HG03442 (cell line): ENCODE results near the gene TOR2A.
A peak's percentile ranks its signal among the peaks of the same experiment; 100 is the strongest.

ENCODE experiments used
- ATAC-seq: cut with Tn5 transposase; IDR thresholded peaks from one replicate; pipeline ENCODE4 v1.9.1; 2021; ENCODE audit warnings: mild to moderate bottlenecking, moderate library complexity; ENCODE audit not compliant: unreplicated experiment

Gene TOR2A

DNA sequence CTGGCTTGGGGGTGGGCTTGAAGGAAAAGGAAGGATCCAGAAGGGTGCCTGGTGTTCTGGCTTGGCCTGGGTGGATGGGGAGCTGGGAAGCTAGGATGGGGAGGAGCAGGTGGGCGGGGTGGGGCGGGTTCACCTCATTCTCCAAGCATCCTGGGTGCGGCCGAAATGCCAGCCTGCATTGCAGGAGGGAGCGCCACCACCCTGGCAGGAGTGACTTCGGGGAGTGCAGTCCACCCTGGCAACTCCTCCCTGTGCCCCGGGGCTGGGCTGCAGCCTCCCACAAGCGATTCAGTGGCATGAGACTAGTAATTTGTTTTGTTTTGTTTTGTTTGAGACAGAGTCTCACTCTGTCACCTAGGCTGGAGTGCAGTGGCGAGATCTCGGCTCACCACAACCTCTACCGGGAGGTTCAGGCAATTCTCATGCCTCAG, 13.7 kb downstream of the TOR2A start:
- ATAC-seq = no peak

DNA sequence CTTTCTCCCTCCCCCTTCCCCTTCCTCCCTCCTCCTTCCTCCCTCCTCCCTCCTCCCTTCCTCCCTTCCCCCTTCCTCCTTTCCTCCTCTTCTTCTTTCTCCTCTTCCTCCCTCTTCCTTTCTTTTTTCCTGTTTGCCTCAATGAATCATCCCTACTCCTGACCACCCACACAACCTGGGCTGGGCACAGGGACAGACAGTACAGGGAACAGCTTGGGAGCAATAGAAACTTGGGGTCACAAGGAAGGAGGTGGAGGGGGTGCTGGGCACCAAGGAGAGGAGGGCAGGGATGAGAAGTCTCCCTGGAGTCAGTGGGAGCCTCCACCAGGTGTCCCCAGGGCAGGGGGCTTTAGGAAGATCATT, 14.2 kb downstream of the TOR2A start:
- no peak for ATAC-seq

DNA sequence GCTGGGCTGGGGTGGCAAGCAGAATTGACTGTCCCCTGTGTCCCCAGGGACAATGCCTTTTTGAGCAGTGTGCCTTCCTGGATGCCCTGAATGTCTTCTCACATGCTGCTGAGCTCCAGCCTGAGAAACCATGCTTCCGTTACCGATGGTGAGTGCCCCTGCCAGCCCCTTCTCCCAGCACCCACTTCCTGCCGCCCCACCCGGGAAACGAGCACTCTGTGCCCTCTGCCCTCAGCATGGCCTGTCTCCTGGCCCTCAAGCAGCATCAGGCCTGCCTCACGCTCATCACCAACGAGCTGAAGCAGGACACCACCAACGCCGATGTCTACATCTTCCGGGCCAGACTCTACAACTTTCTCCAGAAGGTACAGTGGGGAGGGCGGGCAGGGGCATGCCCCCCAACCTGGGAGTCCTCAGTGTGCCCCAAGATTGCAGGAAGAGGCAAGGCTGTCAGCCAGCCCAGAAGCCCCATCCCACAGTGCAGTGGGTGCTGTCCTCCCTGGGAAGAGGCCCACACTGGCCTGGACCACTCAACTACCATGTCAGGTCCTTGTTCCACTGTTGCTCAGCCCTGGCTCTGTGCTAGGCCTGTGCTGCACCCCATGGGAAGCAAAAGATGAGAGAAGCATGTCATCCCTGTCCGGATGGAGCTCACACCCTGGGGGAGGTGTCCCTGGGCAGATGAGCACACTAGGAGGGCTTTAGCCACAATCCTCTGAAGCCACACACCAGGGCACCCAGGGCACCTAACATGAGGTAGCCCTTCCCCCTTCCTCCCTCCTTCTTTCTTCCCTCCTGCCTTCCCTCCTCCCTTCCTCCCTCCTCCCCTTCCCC, 14.8 kb downstream of the TOR2A start:
- ATAC-seq = no peak

DNA sequence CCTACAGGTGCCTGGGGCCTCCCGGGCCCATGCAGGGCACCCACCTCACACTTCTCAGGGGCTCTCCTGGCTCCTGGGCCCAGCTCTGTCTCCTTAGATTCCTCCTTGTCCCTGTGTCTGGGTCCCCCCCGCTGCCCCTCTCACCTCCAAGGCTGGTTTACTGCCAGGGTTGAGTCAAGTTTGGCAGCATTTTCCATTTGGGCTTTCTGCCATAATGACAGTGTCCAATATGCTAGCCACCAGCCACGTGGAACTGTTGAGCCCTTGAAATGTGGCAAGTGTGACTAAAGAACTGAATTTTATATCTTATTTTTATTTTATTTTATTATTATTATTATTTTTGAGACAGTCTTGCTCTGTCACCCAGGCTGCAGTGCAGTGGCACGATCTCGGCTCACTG, 17.3 kb downstream of the TOR2A start:
- no peak for ATAC-seq

DNA sequence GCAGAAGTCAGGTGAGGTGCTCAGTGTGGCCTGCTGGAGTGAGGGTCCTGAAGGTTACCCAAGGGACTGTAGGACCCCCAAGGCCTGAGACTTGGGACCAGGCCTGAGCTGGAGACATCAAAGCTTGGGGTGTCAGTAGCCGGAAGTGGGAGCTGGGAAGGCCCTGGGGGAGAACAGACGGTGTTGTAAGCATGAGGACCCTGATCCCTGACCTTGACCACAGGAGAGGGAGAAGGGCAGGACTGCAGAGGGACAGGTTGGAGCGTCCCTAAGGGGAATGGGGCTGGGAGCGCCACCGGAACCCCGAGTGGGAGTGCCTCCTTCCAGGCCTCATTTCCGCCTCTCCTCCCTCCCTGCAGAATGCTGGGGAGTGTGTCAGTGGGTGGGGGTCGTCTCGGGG, 18.7 kb downstream of the TOR2A start:
- no peak for ATAC-seq

DNA sequence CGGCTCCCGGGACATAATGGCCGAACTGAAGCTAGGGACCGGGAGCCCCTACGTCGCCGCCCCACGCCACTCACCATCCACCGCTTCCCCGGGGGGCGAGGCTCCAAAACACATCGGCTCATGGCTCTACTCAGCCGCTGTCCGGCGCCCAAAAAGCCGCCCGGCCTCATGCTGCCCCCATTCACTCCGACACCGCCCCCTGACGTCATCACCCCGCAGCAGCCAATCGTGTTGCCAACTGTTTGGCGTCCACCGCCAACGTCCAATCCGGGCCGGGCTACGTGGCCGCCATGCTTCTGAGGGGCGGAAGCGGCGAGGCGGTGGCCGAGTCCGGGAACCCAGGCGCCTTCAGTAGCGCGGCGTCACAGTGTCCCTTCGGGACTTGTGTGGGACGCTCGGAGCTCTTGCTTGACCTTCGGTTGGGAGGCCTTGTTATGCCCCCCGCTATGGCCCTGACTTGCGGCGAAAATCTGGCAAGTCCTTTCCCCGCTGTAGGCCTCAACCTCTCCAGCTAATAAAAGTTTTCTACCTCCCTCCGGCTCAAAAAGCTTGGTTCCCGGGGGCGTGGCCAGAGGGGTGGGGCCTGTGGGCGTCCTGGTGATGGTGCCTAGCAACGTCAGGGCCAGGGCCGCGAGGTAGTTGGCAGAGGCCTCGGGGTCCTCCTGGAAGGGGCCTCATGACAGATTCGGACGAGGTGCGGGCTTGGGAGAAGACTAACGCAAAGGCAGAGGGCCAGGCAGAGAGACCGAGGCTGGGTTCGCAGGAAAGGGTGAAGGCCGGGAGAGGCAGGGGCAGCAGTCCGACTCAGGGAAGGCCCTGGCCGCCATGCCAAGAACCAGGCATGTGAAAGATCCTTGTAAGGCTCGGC, 19.4 kb downstream of the TOR2A start, which contains the start of the genes PTRH1 and TTC16:
Gene PTRH1, minus strand, starts transcription at position 194 of the 868 bp plus-strand sequence. Its CDS starts 24 bp downstream, at position 170.
Gene TTC16, plus strand, starts transcription at position 610 of the 868 bp plus-strand sequence. Its CDS starts 67 bp downstream, at position 677.
- ATAC-seq = peak; percentile 90

DNA sequence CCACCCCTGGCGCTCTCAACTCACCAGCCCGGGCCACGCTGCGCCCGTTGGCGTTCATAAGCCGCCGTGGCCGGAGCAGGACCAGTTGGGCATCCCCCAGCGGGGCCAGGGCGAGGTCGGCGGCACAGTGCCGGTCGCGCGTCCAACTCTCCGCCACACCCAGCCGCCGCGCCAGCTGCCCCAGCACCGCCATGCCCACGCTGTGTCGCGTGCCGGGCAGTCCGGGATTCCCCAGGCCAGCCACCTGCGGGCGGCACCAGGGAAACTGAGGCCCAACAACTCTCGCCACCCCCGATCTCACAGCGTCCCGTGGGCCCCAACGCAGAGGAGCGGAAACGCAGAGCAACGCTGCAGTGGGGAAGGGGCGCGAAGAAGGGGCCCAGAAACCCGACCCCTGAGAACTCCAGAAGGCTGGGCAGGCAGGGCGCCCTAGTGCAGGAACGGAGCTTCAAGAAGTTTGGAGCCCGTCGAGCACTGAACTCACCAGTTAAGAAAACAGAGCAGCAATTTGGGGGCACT, 20.1 kb downstream of the TOR2A start:
- ATAC-seq = no peak

DNA sequence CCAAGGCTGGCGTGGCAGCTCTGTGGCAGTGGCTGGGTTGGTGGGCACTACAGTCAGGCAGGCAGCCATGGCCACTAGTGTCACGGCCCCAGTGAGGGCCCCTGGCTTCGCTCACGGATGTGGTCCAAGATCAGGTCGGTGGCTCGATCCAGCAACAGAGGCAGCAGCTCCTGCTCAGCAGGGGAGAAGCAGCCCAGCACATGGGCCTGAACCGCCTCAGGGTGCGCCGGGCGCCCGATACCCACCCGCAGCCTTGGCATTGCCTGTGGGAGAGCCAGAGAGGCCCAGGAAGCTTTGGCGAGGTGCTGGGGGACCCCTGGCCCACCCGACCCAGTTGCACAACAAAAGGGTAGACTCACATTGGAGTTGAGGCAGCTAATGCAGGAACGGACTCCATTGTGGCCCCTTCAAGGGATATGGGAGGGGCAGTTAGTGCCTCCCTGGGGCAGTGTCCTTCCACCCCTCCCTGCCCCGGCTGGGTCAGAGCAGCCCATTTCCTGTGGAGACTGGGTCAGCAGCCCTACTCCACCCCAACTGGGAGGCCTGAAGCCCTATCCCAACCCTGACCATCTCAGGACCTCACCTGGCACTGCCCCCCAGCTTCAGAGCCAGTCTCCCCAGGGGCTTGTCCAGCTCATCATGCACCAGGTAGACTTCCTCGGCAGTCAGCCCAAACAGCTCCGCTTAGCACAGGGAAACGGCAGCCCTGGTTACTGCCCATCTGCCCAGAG, 20.9 kb downstream of the TOR2A start:
- ATAC-seq = no peak

DNA sequence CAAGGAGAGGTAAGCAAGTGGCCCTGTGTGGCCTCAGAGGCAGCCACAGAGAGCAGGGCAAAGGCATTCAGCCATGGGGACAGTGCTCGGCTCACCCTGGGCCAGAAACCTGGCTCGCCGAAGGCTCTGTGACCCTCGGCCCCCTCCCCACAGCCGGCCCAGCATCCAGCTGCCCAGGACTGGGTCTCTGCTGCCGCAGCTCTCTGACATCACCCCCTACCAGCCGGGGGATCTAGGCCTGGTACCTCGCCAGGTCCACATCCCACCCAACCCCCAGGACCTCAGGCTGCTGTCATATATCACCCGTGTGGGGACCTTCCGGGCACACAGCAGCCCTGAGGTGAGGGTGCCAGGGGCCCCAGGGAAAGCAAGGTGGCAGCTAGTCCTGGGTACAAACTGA, 22.2 kb downstream of the TOR2A start:
- ATAC-seq = no peak

DNA sequence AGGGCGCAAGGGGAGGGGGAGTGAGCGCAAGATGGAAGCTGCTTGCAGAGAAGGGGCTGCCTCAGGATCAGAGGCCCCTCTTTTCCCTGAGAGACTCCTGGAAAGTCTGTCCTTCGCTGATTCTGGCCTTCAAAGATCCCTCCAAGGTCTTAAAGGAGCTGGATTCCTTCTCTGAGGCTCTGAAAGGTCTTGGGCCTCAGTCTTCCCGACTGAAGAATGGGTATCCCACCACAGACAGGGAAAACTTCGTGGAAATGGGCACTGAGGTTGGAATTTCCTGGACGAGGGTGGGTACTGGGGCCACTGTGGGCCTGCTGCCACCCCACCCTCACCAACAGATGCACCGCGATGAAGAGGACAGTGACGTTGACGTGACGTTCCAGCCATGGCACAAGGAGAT, 22.7 kb downstream of the TOR2A start:
- no peak for ATAC-seq

DNA sequence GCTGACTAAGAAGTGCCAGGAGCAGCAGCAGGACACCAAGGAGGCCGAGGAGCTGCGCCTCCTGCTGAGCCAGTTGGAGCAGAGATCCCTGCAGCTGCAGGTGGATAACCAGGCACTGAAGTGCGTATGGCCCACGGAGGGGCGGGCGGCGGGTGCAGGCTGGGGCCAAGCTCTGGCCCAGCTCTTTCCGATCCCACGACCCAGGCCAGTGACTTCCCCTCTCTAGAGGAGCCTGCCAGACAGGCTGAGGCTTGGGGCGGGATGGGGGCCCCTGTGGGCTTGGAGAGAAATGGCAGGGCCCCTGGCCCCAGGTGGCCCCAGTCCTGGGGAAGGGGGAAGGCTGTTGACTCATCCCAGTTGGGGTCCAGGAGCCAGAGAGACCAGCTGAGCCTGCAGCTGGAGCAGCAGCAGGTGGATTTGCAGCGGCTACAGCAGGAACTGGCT, 23.2 kb downstream of the TOR2A start:
- ATAC-seq = no peak

DNA sequence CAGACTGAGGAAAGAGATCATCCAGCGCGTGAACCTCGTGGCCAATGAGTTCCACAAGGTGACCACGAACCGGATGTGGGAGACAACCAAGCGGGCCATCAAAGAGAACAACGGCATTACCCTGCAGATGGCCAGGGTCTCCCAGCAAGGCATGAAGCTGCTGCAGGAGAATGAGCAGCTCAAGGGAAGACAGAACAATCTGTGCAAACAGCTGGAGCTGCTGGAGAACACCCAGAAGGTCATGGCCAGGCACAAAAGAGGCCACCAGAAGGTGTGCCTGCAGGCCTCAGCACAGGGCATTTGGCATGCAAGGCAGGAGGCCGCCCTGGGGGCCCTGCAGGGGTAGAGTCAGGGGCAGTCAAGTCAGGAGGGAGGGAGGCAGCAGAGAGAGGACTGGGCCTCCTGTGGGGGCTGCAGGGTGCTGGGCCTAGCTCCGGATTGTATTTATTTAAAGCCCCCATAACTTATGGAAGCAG, 23.8 kb downstream of the TOR2A start:
- ATAC-seq = no peak

DNA sequence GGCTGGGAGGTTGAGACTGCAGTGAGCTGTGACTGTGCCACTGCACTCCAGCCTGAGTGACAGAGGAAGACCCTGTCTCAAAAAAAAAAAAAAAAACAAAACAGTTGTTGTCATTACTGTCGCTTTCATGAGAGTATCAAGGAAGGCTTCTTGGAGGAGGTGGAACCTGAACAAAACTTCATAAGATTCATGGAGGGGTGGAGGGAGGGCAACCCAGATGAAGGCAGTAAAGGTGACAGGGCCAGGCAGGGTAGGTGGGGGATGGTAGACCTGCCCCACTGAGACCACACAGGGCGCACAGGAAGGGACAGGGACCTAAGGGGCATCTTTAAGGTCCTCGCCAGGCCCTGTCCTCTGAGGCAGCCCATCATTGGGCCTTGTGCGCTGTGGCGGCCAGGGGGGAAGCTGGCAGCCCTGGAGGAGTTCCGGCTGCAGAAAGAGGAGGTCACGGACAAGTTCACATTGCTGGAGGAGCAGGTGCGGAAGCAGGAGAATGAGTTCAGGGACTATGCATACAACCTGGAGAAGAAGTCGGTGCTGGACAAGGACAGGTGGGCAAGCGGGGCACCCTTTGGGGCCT, 24.8 kb downstream of the TOR2A start:
- no peak for ATAC-seq

DNA sequence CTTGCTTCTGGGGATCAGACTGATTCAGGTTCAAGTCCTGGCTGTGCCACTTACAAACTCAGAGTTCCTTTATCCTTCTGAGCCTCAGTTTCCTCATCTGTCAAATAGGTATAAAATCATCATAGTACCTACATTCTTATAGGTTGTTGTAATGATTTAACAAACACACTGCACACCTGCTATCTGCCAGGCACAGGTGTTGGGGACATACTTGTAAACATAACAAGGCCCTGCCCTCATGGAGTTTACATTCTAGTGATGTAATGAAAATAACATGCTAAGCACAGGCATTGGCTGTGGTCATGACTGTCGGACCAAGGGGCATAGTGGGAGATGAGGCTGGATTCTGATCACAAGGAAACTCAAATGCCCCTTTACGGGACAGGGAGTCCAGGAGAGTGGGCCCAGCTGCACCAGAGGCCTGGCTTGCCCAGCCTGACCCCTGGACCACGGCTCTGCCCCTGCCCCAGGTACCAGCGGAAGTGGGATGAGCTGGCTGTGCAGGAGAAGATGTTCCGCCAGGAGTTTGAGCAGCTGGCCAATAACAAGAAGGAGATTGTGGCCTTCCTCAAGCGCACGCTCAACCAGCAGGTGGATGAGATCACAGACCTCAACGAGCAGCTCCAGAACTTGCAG, 26.0 kb downstream of the TOR2A start:
- no peak for ATAC-seq

DNA sequence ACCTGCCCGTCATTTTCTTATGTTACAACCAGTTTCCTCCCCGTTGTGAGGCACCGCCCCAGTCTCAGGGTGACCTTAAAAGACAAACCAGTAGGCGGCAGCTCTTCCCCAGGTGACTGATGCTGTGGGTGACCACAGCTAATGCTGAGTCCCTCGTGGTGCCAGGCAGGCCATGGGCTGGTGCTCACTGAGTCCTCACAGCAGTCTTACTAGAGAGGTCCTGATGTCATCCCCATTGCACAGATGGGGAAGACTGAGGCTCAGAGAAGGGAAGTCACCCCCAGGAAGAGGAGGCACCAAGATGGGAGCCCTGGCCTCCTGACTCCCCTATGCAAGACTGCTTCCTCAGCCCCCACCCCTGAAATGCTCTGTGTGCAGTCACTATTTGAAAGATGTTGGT, 27.3 kb downstream of the TOR2A start:
- ATAC-seq = no peak

DNA sequence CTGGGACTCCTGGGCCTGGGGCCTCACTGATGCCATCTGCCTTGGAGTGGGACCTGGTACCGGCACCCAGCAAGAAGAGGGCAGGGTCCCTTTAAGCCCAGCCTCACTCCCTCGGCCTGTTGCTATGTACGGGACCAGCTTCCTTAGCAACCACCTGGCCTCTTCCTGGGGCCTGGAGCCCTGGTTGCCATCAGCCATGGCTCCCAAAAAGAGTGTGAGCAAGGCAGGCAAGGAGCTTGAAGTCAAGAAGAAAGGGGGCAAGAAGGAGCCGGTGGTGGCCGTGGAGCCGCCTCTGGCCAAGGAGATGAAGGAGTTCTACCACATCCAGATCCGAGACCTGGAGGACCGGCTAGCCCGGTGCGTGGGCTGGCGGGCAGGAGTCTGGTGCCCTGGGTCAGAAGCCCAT, 28.3 kb downstream of the TOR2A start, which contains the start of gene CFAP157:
Gene CFAP157, plus strand, starts transcription at position 153 of the 406 bp plus-strand sequence. Its CDS starts 44 bp downstream, at position 197.
- ATAC-seq = no peak

DNA sequence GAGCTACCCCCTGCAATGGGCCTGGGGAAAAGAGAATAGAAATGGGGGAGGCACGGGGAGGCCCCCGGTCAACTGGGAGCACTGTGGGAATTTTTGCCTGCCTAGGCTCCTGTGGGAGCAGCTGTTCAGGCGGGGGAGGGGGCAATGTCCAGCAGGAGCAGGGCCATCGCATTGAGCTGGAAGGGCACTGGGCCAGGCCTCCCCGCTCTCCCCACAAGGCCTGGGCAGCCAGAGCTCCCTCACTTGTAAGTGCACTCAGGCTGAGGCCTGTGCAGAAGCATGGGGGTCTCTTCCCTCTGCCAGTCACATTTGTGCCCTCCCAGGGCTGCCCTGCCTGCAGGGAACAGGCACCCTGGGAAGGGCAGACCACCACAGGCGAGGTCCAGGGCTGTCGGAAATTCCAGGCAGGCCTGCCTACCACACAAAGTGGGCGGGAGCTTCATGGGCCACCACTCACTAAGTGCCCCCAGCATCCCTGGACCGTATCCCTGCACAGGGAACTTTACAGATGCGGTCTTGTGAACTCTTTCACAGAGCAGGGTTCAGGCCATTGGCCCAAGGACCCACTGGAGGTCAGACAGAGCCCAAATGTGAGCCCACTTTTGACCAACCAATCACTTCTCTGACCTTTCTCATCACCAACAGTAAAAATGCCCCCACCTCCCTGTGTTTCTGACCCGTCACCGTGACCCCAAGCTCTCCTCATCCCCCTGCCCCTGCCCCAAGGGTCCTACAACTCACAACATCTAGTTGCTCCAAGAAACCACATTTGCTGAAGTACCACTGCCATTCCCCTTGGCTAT, 29.3 kb downstream of the TOR2A start:
- no peak for ATAC-seq

DNA sequence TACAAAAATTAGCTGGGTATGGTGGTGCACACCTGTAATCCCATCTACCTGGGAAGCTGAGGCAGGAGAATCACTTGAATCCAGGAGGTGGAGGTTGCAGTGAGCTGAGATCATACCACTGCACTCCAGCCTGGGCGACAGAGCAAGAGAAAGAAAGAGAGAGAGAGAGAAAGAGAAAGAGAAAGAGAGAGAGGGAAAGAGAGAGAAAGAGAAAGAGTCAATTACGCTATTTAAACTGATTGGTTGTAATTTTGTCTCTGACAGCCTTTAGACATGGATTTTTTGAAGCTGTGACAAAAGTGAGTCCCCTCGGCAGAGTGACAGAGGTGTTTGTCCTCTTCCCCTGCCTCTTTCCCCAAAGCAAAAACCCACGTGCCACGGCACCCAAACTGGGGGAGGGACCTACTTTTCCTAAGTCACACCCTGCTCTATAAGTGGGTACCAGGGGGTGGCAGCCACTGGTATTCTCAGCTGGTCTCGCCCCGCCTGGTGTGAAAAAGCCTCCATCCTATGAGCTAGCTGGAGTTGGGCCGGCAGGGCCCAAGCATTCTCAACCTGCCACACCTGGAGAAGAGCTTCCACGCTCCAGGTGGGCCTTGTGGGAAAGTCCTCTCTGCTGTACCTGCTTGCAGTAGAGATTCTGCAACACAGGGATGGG, 31.7 kb downstream of the TOR2A start:
- ATAC-seq = no peak
